GM23338 (cell line): Measurements from ENCODE around the gene RAB40B. TPM values are rescaled to one million over a fixed set of nuclear protein-coding genes. Genes with fewer than 3 reads are reported as not detected.

Experiments used
- CTCF ChIP-seq, 2 experiments: fragments of 200-600 bp in 1 of 2; sonication (generic) in 1 of 2; conservative IDR thresholded peaks; 2 replicates each; pipeline versions ENCODE4 v1.5.1 to v1.6.1; 2016 to 2017; ENCODE audit warnings: antibody characterized with exemption in 2 of 2, low read depth in 2 of 2, mild to moderate bottlenecking in 2 of 2, moderate library complexity in 1 of 2
- ETS1 ChIP-seq: IDR thresholded peaks from 2 replicates; pipeline ENCODE4 v1.6.1; 2016; ENCODE audit warnings: antibody characterized with exemption
- EZH2 ChIP-seq: fragments of 200-600 bp; sonication (generic); IDR thresholded peaks from one replicate; pipeline ENCODE4 v1.8.0; 2017; ENCODE audit warnings: antibody characterized with exemption, mild to moderate bottlenecking, low read depth; ENCODE audit not compliant: unreplicated experiment
- EZH2phosphoT487 ChIP-seq: fragments of 200-600 bp; sonication (generic); IDR thresholded peaks from one replicate; pipeline ENCODE4 v1.8.1; 2018; ENCODE audit warnings: antibody characterized with exemption; ENCODE audit not compliant: unreplicated experiment
- NANOG ChIP-seq: IDR thresholded peaks from 2 replicates; pipeline ENCODE4 v1.6.1; 2016; ENCODE audit warnings: antibody characterized with exemption, borderline replicate concordance
- POLR2AphosphoS5 ChIP-seq: IDR thresholded peaks from 2 replicates; pipeline ENCODE4 v1.6.1; 2016; ENCODE audit warnings: antibody characterized with exemption, low read depth
- ZNF331 ChIP-seq: fragments of 250-450 bp; sonication (Bioruptor Pico); IDR thresholded peaks from 2 replicates; pipeline ENCODE4 v1.5.0; 2020; ENCODE audit warnings: low read depth, mild to moderate bottlenecking, moderate library complexity
- ZNF462 ChIP-seq: fragments of 250-450 bp; sonication (Bioruptor Pico); IDR thresholded peaks from 2 replicates; pipeline ENCODE4 v1.5.0; 2020; ENCODE audit warnings: mild to moderate bottlenecking, moderate library complexity
- polyA plus RNA-seq: library from polyadenylated mRNA; unstranded; fragments of >200 nt; fragmentation: Nextera tagmentation; extraction: Ambion mirVana; gene quantifications from 2 replicates; pipeline ENCODE4 v1.2.1, GENCODE V29; 2016
- total RNA-seq: library from RNA; depleted of rRNA; stranded (reverse); fragments of >200 nt; shearing (Covaris generic); gene quantifications from 2 replicates; pipeline ENCODE4 v1.2.3, GENCODE V29; 2014

Gene RAB40B
- total and polyA plus RNA-seq, 2 experiments from 2014 or later, result 4.2 to 5.2 TPM

GRCh38 chr17:82709024-82709675 lies 10.7 kb upstream of the RAB40B start (continued):
- TF ChIP-seq CTCF (conservative IDR thresholded peaks at IDR 0.05; ENCODE audit: low read depth in 2 of 2) (no peak), EZH2 (no peak), NANOG (no peak), ETS1 (no peak), ZNF462 (CRISPR knock-in tag) (no peak), POLR2AphosphoS5 (no peak), ZNF331 (CRISPR knock-in tag) (no peak), EZH2phosphoT487 (no peak)
